Nephron (organoid): ENCODE results near the gene PCNX1.
"Not testable (repeated sequence)": the region's sequence is repeated elsewhere in the genome, so short reads cannot be mapped to it uniquely, and the experiment has no call there.

ENCODE experiments used
- H3K27ac Mint-ChIP-seq, 3 experiments: 2 replicates each; pipeline ENCODE4 v1.8.0; 2020; ENCODE audit warnings: mixed read lengths in 3 of 3, mild to moderate bottlenecking in 2 of 3, moderate library complexity in 1 of 3
- H3K27me3 Mint-ChIP-seq: 2 replicates; pipeline ENCODE4 v1.8.0; 2021; ENCODE audit warnings: low read depth, mild to moderate bottlenecking, moderate library complexity, mixed read lengths
- H3K36me3 Mint-ChIP-seq: 2 replicates; pipeline ENCODE4 v1.8.0; 2020; ENCODE audit warnings: low read depth, mixed read lengths
- H3K4me1 Mint-ChIP-seq: 2 replicates; pipeline ENCODE4 v1.8.0; 2020; ENCODE audit warnings: mixed read lengths
- H3K4me3 Mint-ChIP-seq, 3 experiments: 2 replicates each; pipeline ENCODE4 v1.8.0; 2020; ENCODE audit warnings: mild to moderate bottlenecking in 3 of 3, mixed read lengths in 3 of 3, moderate library complexity in 2 of 3
- H3K9me3 Mint-ChIP-seq: 2 replicates; pipeline ENCODE4 v1.8.0; 2020; ENCODE audit warnings: mixed read lengths
- CTCF ChIP-seq, 3 experiments: fragments of 200-600 bp; sonication (generic); IDR thresholded peaks; one replicate each; pipeline ENCODE4 v1.5.0; 2021; ENCODE audit warnings: antibody characterized with exemption in 3 of 3; ENCODE audit not compliant: unreplicated experiment in 3 of 3

Gene PCNX1

GRCh38 chr14:70942342-70942706 lies 35.1 kb downstream of the PCNX1 start:
- Mint-ChIP-seq H3K4me1 (no peaks in the 10 kb centered on the region), H3K9me3 (peaks cover 80% of the 10 kb centered on the region), H3K36me3 (peaks cover 87% of the 10 kb centered on the region), H3K27me3 (no peaks in the 10 kb centered on the region), H3K27ac (no peak overlapping the region), H3K4me3 (no peak overlapping the region)
- TF ChIP-seq CTCF (IDR thresholded peaks at IDR 0.05; ENCODE audit: unreplicated experiment in 3 of 3): no peak

GRCh38 chr14:70942721-70943120 lies 35.5 kb downstream of the PCNX1 start:
- not testable (repeated sequence) for H3K27me3 Mint-ChIP-seq, H3K27ac Mint-ChIP-seq, H3K4me3 Mint-ChIP-seq, H3K4me1 Mint-ChIP-seq
- Mint-ChIP-seq H3K36me3 (peaks cover 87% of the 10 kb centered on the region), H3K9me3 (peaks cover 80% of the 10 kb centered on the region)

- no peak overlapping the region for H3K27ac Mint-ChIP-seq
- TF ChIP-seq CTCF (IDR thresholded peaks at IDR 0.05; ENCODE audit: unreplicated experiment in 3 of 3): no peak
- peaks cover 91% of the 10 kb centered on the region for H3K36me3 Mint-ChIP-seq
- H3K9me3 Mint-ChIP-seq: peaks cover 82% of the 10 kb centered on the region
- H3K4me1 Mint-ChIP-seq: no peaks in the 10 kb centered on the region
- no peak overlapping the region for H3K4me3 Mint-ChIP-seq
- H3K27me3 Mint-ChIP-seq: no peaks in the 10 kb centered on the region
These were observed 36.6 kb downstream of the PCNX1 start for GRCh38 chr14:70943838-70944237.

- Mint-ChIP-seq H3K4me1 (no peaks in the 10 kb centered on the region), H3K27me3 (no peaks in the 10 kb centered on the region), H3K36me3 (peaks cover 84% of the 10 kb centered on the region), H3K4me3 (no peak overlapping the region), H3K27ac (no peak overlapping the region), H3K9me3 (peaks cover 53% of the 10 kb centered on the region)
- TF ChIP-seq CTCF (IDR thresholded peaks at IDR 0.05; ENCODE audit: unreplicated experiment in 3 of 3): no peak
These were observed 40.5 kb downstream of the PCNX1 start for GRCh38 chr14:70947739-70948138.

GRCh38 chr14:70952485-70952884 lies 45.2 kb downstream of the PCNX1 start:
- no peak overlapping the region for H3K27ac Mint-ChIP-seq
- peaks cover 5% of the 10 kb centered on the region for H3K4me1 Mint-ChIP-seq
- H3K9me3 Mint-ChIP-seq: peaks cover 16% of the 10 kb centered on the region
- peaks cover 43% of the 10 kb centered on the region for H3K36me3 Mint-ChIP-seq
- H3K27me3 Mint-ChIP-seq: no peaks in the 10 kb centered on the region
- no peak for TF ChIP-seq CTCF (IDR thresholded peaks at IDR 0.05; ENCODE audit: unreplicated experiment in 3 of 3)
- no peak overlapping the region for H3K4me3 Mint-ChIP-seq

- H3K36me3 Mint-ChIP-seq: peaks cover 43% of the 10 kb centered on the region
- no peaks in the 10 kb centered on the region for H3K27me3 Mint-ChIP-seq
These were observed 46.8 kb downstream of the PCNX1 start for GRCh38 chr14:70954068-70954467.

More at GRCh38 chr14:70954068-70954467, 46.8 kb downstream of the PCNX1 start:
- peaks cover 9% of the 10 kb centered on the region for H3K9me3 Mint-ChIP-seq
- no peak overlapping the region for H3K27ac Mint-ChIP-seq
- TF ChIP-seq CTCF (IDR thresholded peaks at IDR 0.05; ENCODE audit: unreplicated experiment in 3 of 3): no peak
- no peak overlapping the region for H3K4me3 Mint-ChIP-seq
- peaks cover 5% of the 10 kb centered on the region for H3K4me1 Mint-ChIP-seq
